GM12878 (cell line): ENCODE results near the gene POLD1. TPM values are rescaled to one million over a fixed set of nuclear protein-coding genes. Genes with fewer than 3 reads are reported as not detected.

Experiments used
- ASH2L ChIP-seq: fragments of 300-600, 200-600 bp; sonication (generic); IDR thresholded peaks from 2 replicates; pipeline ENCODE4 v1.6.1; 2017; ENCODE audit warnings: low read depth, mild to moderate bottlenecking, borderline replicate concordance
- ATF2 ChIP-seq: IDR thresholded peaks from 2 replicates; pipeline ENCODE4 v1.6.1; 2012; ENCODE audit warnings: low read length, inconsistent platforms
- CBX5 ChIP-seq: sonication (generic); IDR thresholded peaks from 2 replicates; pipeline ENCODE4 v1.6.1; 2016; ENCODE audit warnings: low read depth, moderate library complexity, mild to moderate bottlenecking, inconsistent platforms
- CREB1 ChIP-seq: IDR thresholded peaks from 2 replicates; pipeline ENCODE4 v1.6.1; 2012; ENCODE audit warnings: low read depth, mild to moderate bottlenecking, inconsistent platforms
- EP300 ChIP-seq, 2 experiments: fragments of 150-350 bp in 1 of 2; IDR thresholded peaks; 2 replicates each; pipeline ENCODE4 v1.6.1; 2011 to 2012; ENCODE audit warnings: low read depth in 2 of 2, low read length in 2 of 2, borderline replicate concordance in 1 of 2, improper control_type of control experiment in 1 of 2, inconsistent platforms in 1 of 2; ENCODE audit not compliant: control insufficient read depth in 1 of 2
- GATAD2B ChIP-seq: fragments of 450-650 bp; conservative IDR thresholded peaks from 2 replicates; pipeline ENCODE4 v1.6.1; 2017; ENCODE audit warnings: low read depth, mild to moderate bottlenecking, moderate library complexity
- HDGF ChIP-seq: fragments of 450-650 bp; IDR thresholded peaks from 2 replicates; pipeline ENCODE4 v1.6.1; 2016; ENCODE audit warnings: antibody characterized with exemption
- HSF1 ChIP-seq: fragments of 150-350 bp; IDR thresholded peaks from 2 replicates; pipeline ENCODE4 v1.6.1; 2014; ENCODE audit warnings: mild to moderate bottlenecking, low read depth, low read length
- IRF4 ChIP-seq: IDR thresholded peaks from 2 replicates; pipeline ENCODE4 v1.6.1; 2011; ENCODE audit warnings: low read depth, low read length
- IRF5 ChIP-seq: fragments of 450-650 bp; IDR thresholded peaks from 2 replicates; pipeline ENCODE4 v1.6.1; 2017; ENCODE audit warnings: borderline replicate concordance
- JUND ChIP-seq: IDR thresholded peaks from 2 replicates; pipeline ENCODE4 v1.6.1; 2012; ENCODE audit warnings: low read depth, mild to moderate bottlenecking, low read length, improper control_type of control experiment, moderate library complexity
- MYB ChIP-seq: fragments of 150-350 bp; IDR thresholded peaks from 2 replicates; pipeline ENCODE4 v1.6.1; 2014; ENCODE audit warnings: mild to moderate bottlenecking, low read depth, low read length, borderline replicate concordance
- NRF1 ChIP-seq: conservative IDR thresholded peaks from 2 replicates; pipeline ENCODE4 v1.6.1; 2011; ENCODE audit warnings: mild to moderate bottlenecking, low read depth, low read length, improper control_type of control experiment
- POLR2A ChIP-seq: IDR thresholded peaks from 2 replicates; pipeline ENCODE4 v1.6.1; 2011; ENCODE audit warnings: low read depth, mild to moderate bottlenecking, low read length
- RAD21 ChIP-seq: IDR thresholded peaks from 2 replicates; pipeline ENCODE4 v1.6.1; 2011; ENCODE audit warnings: mild to moderate bottlenecking, low read depth, low read length, moderate library complexity; ENCODE audit not compliant: insufficient read depth
- RCOR1 ChIP-seq: conservative IDR thresholded peaks from 2 replicates; pipeline ENCODE4 v1.6.1; 2012; ENCODE audit warnings: low read depth, low read length, improper control_type of control experiment
- SMARCA5 ChIP-seq: fragments of 450-650 bp; IDR thresholded peaks from 2 replicates; pipeline ENCODE4 v1.6.1; 2017; ENCODE audit warnings: mild to moderate bottlenecking
- SP1 ChIP-seq: IDR thresholded peaks from one replicate; pipeline ENCODE4 v1.6.1; 2011; ENCODE audit warnings: low read depth, low read length
- TCF7 ChIP-seq: IDR thresholded peaks from 2 replicates; pipeline ENCODE4 v1.6.1; 2014; ENCODE audit warnings: antibody characterized with exemption, borderline replicate concordance
- USF1 ChIP-seq: IDR thresholded peaks from 2 replicates; pipeline ENCODE4 v1.6.1; 2011; ENCODE audit warnings: borderline replicate concordance, low read depth, mild to moderate bottlenecking, moderate library complexity, mixed read lengths, low read length; ENCODE audit not compliant: insufficient read depth; ENCODE audit errors: extremely low read length
- ZBTB4 ChIP-seq: fragments of 450-650 bp; formaldehyde crosslinking; IDR thresholded peaks from 2 replicates; pipeline ENCODE4 v1.4.0; 2022; ENCODE audit warnings: mild to moderate bottlenecking, moderate library complexity
- ZNF207 ChIP-seq: fragments of 450-650 bp; IDR thresholded peaks from 2 replicates; pipeline ENCODE4 v1.6.1; 2014; ENCODE audit warnings: antibody characterized with exemption, mild to moderate bottlenecking, borderline replicate concordance
- polyA plus RNA-seq, 11 experiments: library from polyadenylated mRNA; depleted of rRNA in 4 of 11; unstranded in 6 of 11; stranded (reverse) in 5 of 11; fragments of >200 nt; fragmentation: Nextera tagmentation in 4 of 11; fragmentation: Illumina TruSeq in 1 of 11; extraction: Ambion mirVana in 4 of 11; extraction: Trizol in 1 of 11; gene quantifications; 1 replicate in 1 of 11; 2 replicates in 10 of 11; pipeline versions ENCODE4 v1.2.1 to v1.2.3, GENCODE V29; 2011 to 2016; ENCODE audit warnings: inconsistent platforms in 2 of 11, missing spikeins in 2 of 11, low read depth in 1 of 11
- total RNA-seq, 4 experiments: library from RNA; depleted of rRNA in 3 of 4; stranded (reverse); fragments of >200 nt in 3 of 4; fragmentation: Illumina TruSeq in 1 of 4; extraction: Trizol in 1 of 4; gene quantifications; 2 replicates each; pipeline versions ENCODE4 v1.2.1 to v1.2.3, GENCODE V29; 2013 to 2021

POLD1 gene
- total and polyA plus RNA-seq, 10 of the 15 experiments (the other 5 are each of a cell fraction or from before 2014, with no cell fraction given): 0.76 to 165 (median 63.4) TPM

GRCh38 chr19:50414864-50415660, 30.9 kb downstream of the POLD1 start (continued):
- TF ChIP-seq ATF2 (no peak), RCOR1 (no peak), MYB (no peak), TCF7 (no peak), IRF5 (no peak), POLR2A (peak; percentile 73; the same call in 1 of the 2 replicates), SP1 (peak; percentile 31), CBX5 (no peak), ZNF207 (no peak), ZBTB4 (CRISPR knock-in tag) (no peak), NRF1 (no peak), ASH2L (no peak), GATAD2B (peak; percentile 54; the same call in 1 of the 2 replicates), RAD21 (peak; percentile 64), CREB1 (peak; percentile 62; the same call in 1 of the 2 replicates), HSF1 (no peak), USF1 (peak; percentile 47), HDGF (peak; percentile 88), EP300 (IDR thresholded peaks at IDR 0.05; ENCODE audit: borderline replicate concordance in 1 of 2, control insufficient read depth in 1 of 2, low read depth in 2 of 2, low read length in 2 of 2) (no peak), JUND (no peak), IRF4 (0 out of 2 replicates have a peak, but pooled peaks have one; percentile 12), SMARCA5 (peak; percentile 82)
